Stimulated activated CD4-positive, alpha-beta T cell treated with anti-CD3 and anti-CD28 coated beads, Interleukin-4, amount 100 ng/mL, for 48 hours (primary cell): ENCODE measurements around the gene GNB5.
"Not testable (repeated sequence)": the region's sequence is repeated elsewhere in the genome, so short reads cannot be mapped to it uniquely, and the experiment has no call there.

Source experiments
- DNase-seq, 2 donors: peaks; one replicate each; pipeline ENCODE4 v3.0.0-alpha.2; 2020; ENCODE audit warnings: low read depth in 2 of 2

Gene GNB5

GRCh38 chr15:52112203-52112750 lies 78.9 kb downstream of the GNB5 start:
- peak; percentile 17 to 34 for DNase-seq

GRCh38 chr15:52111517-52112202 lies 79.5 kb downstream of the GNB5 start:
- DNase-seq, result no peak

- DNase-seq, result no peak
Measured at GRCh38 chr15:52109559-52110451, 81.4 kb downstream of the GNB5 start.

GRCh38 chr15:52107238-52107637 lies 84.0 kb downstream of the GNB5 start:
- DNase-seq, result no peak

GRCh38 chr15:52106641-52107040 lies 84.6 kb downstream of the GNB5 start:
- no peak for DNase-seq

GRCh38 chr15:52105846-52106245 lies 85.3 kb downstream of the GNB5 start:
- DNase-seq, result no peak

GRCh38 chr15:52104532-52105004 lies 86.6 kb downstream of the GNB5 start:
- DNase-seq, result no peak

- no peak for DNase-seq
Measured at GRCh38 chr15:52103217-52104207, 87.7 kb downstream of the GNB5 start.

- DNase-seq, result no peak
Measured at GRCh38 chr15:52102463-52102862, 88.7 kb downstream of the GNB5 start.

- DNase-seq, result no peak
Measured at GRCh38 chr15:52101542-52102323, 89.5 kb downstream of the GNB5 start.

GRCh38 chr15:52100807-52101442 lies 90.3 kb downstream of the GNB5 start:
- no peak for DNase-seq

- DNase-seq, result no peak
Measured at GRCh38 chr15:52099651-52100272, 91.4 kb downstream of the GNB5 start.

- DNase-seq, result no peak
Measured at GRCh38 chr15:52098323-52098722, 92.9 kb downstream of the GNB5 start.

- no peak for DNase-seq
Measured at GRCh38 chr15:52097180-52097579, 94.0 kb downstream of the GNB5 start.

GRCh38 chr15:52096536-52096935 lies 94.7 kb downstream of the GNB5 start:
- DNase-seq, result not testable (repeated sequence)

- DNase-seq, result no peak
Measured at GRCh38 chr15:52095597-52096262, 95.5 kb downstream of the GNB5 start.

GRCh38 chr15:52094811-52095584 lies 96.2 kb downstream of the GNB5 start:
- no peak for DNase-seq
